Measurements from ENCODE around the gene DAB2. TPM values are rescaled to one million over a fixed set of nuclear protein-coding genes. Genes with fewer than 3 reads are reported as not detected.

DAB2 gene
- polyA plus RNA-seq, 1 donor from 2014 or later, result 0.63 TPM

- TF ChIP-seq EP300 (conservative IDR thresholded peaks at IDR 0.05; ENCODE audit: poor library complexity, severe bottlenecking) (no peak), SMC3 (conservative IDR thresholded peaks at IDR 0.05; ENCODE audit: poor library complexity) (no peak), CTCF (IDR thresholded peaks at IDR 0.05; ENCODE audit: poor library complexity, severe bottlenecking) (no peak), MXI1 (conservative IDR thresholded peaks at IDR 0.05; ENCODE audit: poor library complexity, severe bottlenecking) (no peak), POLR2AphosphoS5 (IDR thresholded peaks at IDR 0.05) (no peak), TAF1 (IDR thresholded peaks at IDR 0.05; ENCODE audit: low read depth) (no peak), RAD21 (conservative IDR thresholded peaks at IDR 0.05) (no peak), REST (IDR thresholded peaks at IDR 0.05; ENCODE audit: borderline replicate concordance) (no peak), EZH2 (IDR thresholded peaks at IDR 0.05; ENCODE audit: borderline replicate concordance, insufficient read depth, low read length, poor library complexity, severe bottlenecking) (no peak)
- H2AFZ ChIP-seq (ENCODE audit: low read depth, low read length), result no peak overlapping the region
Measured at GRCh38 chr5:39459071-39459470, 34.3 kb upstream of the DAB2 start.

GRCh38 chr5:39455645-39456044 lies 30.9 kb upstream of the DAB2 start:
- Histone ChIP-seq H4K20me1 (ENCODE audit: insufficient read depth) (no peaks in the 10 kb centered on the region), H2AFZ (ENCODE audit: low read depth, low read length) (no peak overlapping the region), H3K27me3 (ENCODE audit: insufficient read depth, low read depth, low read length) (no peaks in the 10 kb centered on the region), H3F3A (ENCODE audit: insufficient read depth, low read length, poor library complexity, severe bottlenecking) (no peaks in the 10 kb centered on the region), H3K36me3 (ENCODE audit: insufficient read depth, low read length) (no peaks in the 10 kb centered on the region), H3K4me3 (ENCODE audit: low read length) (no peak overlapping the region), H3K79me2 (replicated peaks; ENCODE audit: insufficient read depth, low read length) (no peaks in the 10 kb centered on the region), H3K9me3 (ENCODE audit: low read length) (no peaks in the 10 kb centered on the region), H3K27ac (ENCODE audit: low read length) (no peak overlapping the region), H3K9me2 (ENCODE audit: insufficient read depth, low read length) (no peaks in the 10 kb centered on the region), H3K9ac (ENCODE audit: low read length) (no peak overlapping the region), H3K4me2 (ENCODE audit: low read length) (no peak overlapping the region)
- TF ChIP-seq TAF1 (IDR thresholded peaks at IDR 0.05; ENCODE audit: low read depth), result no peak
- TF ChIP-seq RAD21 (conservative IDR thresholded peaks at IDR 0.05), result no peak
- no peak for TF ChIP-seq POLR2AphosphoS5 (IDR thresholded peaks at IDR 0.05)
- no peak for TF ChIP-seq REST (IDR thresholded peaks at IDR 0.05; ENCODE audit: borderline replicate concordance)
- TF ChIP-seq MXI1 (conservative IDR thresholded peaks at IDR 0.05; ENCODE audit: poor library complexity, severe bottlenecking), result no peak
- no peak for TF ChIP-seq EZH2 (IDR thresholded peaks at IDR 0.05; ENCODE audit: borderline replicate concordance, insufficient read depth, low read length, poor library complexity, severe bottlenecking)
- no peak for TF ChIP-seq CTCF (IDR thresholded peaks at IDR 0.05; ENCODE audit: poor library complexity, severe bottlenecking)
- no peak for TF ChIP-seq EP300 (conservative IDR thresholded peaks at IDR 0.05; ENCODE audit: poor library complexity, severe bottlenecking)
- no peak for TF ChIP-seq SMC3 (conservative IDR thresholded peaks at IDR 0.05; ENCODE audit: poor library complexity)

More at GRCh38 chr5:39459071-39459470, 34.3 kb upstream of the DAB2 start:
- Histone ChIP-seq H3K4me2 (ENCODE audit: low read length) (no peak overlapping the region), H3K27ac (ENCODE audit: low read length) (no peak overlapping the region), H3K27me3 (ENCODE audit: insufficient read depth, low read depth, low read length) (no peaks in the 10 kb centered on the region), H3K9me3 (ENCODE audit: low read length) (no peaks in the 10 kb centered on the region), H4K20me1 (ENCODE audit: insufficient read depth) (no peaks in the 10 kb centered on the region), H3K36me3 (ENCODE audit: insufficient read depth, low read length) (no peaks in the 10 kb centered on the region), H3F3A (ENCODE audit: insufficient read depth, low read length, poor library complexity, severe bottlenecking) (no peaks in the 10 kb centered on the region), H3K4me3 (ENCODE audit: low read length) (no peak overlapping the region), H3K9ac (ENCODE audit: low read length) (no peak overlapping the region), H3K9me2 (ENCODE audit: insufficient read depth, low read length) (no peaks in the 10 kb centered on the region), H3K79me2 (replicated peaks; ENCODE audit: insufficient read depth, low read length) (no peaks in the 10 kb centered on the region)
